Keratinocyte (primary cell): ENCODE results near the gene YPEL1. TPM values are rescaled to one million over a fixed set of nuclear protein-coding genes. Genes with fewer than 3 reads are reported as not detected.
A peak's percentile ranks its signal among the peaks of the same experiment; 100 is the strongest.

Source experiments
- DNase-seq: peaks from one replicate; pipeline ENCODE4 v3.0.0-alpha.2; 2011; ENCODE audit warnings: low read depth, missing footprints, low spot score
- FAIRE-seq: peaks from 2 replicates; lab custom pipeline; 2011; peaks lifted over from hg19 to GRCh38; lab: Jason Lieb, UNC
- H2AFZ ChIP-seq: 2 replicates; pipeline ENCODE4 v1.6.0; 2012; ENCODE audit warnings: low read length, control low read depth, inconsistent platforms; ENCODE audit not compliant: control insufficient read depth
- H3K27ac ChIP-seq: 2 replicates; pipeline ENCODE4 v1.5.1; 2011; ENCODE audit warnings: low read length; ENCODE audit not compliant: control insufficient read depth, insufficient read depth
- H3K27me3 ChIP-seq: 3 replicates; pipeline ENCODE4 v1.6.0; 2011; ENCODE audit warnings: low read length; ENCODE audit not compliant: control insufficient read depth, insufficient read depth; ENCODE audit errors: extremely low read depth
- H3K36me3 ChIP-seq, 2 experiments: 2 replicates in 1 of 2; 3 replicates in 1 of 2; pipeline ENCODE4 v1.5.1; 2011; ENCODE audit warnings: low read length in 2 of 2, mild to moderate bottlenecking in 1 of 2; ENCODE audit not compliant: control insufficient read depth in 2 of 2, insufficient read depth in 2 of 2; ENCODE audit errors: extremely low read depth in 1 of 2
- H3K4me1 ChIP-seq: 3 replicates; pipeline ENCODE4 v1.5.1; 2011; ENCODE audit warnings: low read length; ENCODE audit not compliant: control insufficient read depth, insufficient read depth; ENCODE audit errors: extremely low read depth
- H3K4me2 ChIP-seq: 3 replicates; pipeline ENCODE4 v1.6.0; 2011; ENCODE audit warnings: low read depth, low read length; ENCODE audit not compliant: control insufficient read depth, insufficient read depth; ENCODE audit errors: extremely low read depth
- H3K4me3 ChIP-seq, 3 experiments: fragments of 200-600 bp in 1 of 3; sonication (generic) in 1 of 3; 2 replicates in 2 of 3; 3 replicates in 1 of 3; pipeline ENCODE4 v1.5.1; 2011 to 2016; ENCODE audit warnings: low read length in 3 of 3, mild to moderate bottlenecking in 3 of 3, control low read depth in 2 of 3, inconsistent platforms in 1 of 3, low read depth in 1 of 3, mixed read lengths in 1 of 3, mixed run types in 1 of 3, moderate library complexity in 1 of 3; ENCODE audit not compliant: control insufficient read depth in 2 of 3, insufficient read depth in 2 of 3; ENCODE audit errors: extremely low read depth in 1 of 3
- H3K79me2 ChIP-seq: 2 replicates; pipeline ENCODE4 v1.6.0; 2012; ENCODE audit warnings: low read length; ENCODE audit not compliant: control insufficient read depth, insufficient read depth
- H3K9ac ChIP-seq: 3 replicates; pipeline ENCODE4 v1.6.0; 2011; ENCODE audit warnings: low read length; ENCODE audit not compliant: control insufficient read depth, insufficient read depth; ENCODE audit errors: extremely low read depth
- H3K9me1 ChIP-seq: 3 replicates; pipeline ENCODE4 v1.6.0; 2011; ENCODE audit warnings: low read length; ENCODE audit not compliant: control insufficient read depth, insufficient read depth; ENCODE audit errors: extremely low read depth
- H3K9me3 ChIP-seq: 2 replicates; pipeline ENCODE4 v1.5.1; 2012; ENCODE audit warnings: low read depth, low read length; ENCODE audit not compliant: control insufficient read depth
- H4K20me1 ChIP-seq: 3 replicates; pipeline ENCODE4 v1.6.0; 2011; ENCODE audit warnings: low read length; ENCODE audit not compliant: control insufficient read depth, insufficient read depth; ENCODE audit errors: extremely low read depth
- EZH2 ChIP-seq: IDR thresholded peaks from one replicate; pipeline ENCODE4 v1.6.1; 2012; ENCODE audit warnings: inconsistent platforms, mild to moderate bottlenecking, low read length, moderate library complexity
- dilution Hi-C: fragments of 300-500 bp; cut with MboI; formaldehyde crosslinking; loops from one replicate; pipeline ENCODE4 v1.7.0; 2020; ENCODE audit warnings: low sequenced_read_pairs; ENCODE audit not compliant: extremely low pct_ligation_motif_present
- polyA plus RNA-seq, 5 experiments: library from polyadenylated mRNA; depleted of rRNA in 3 of 5; stranded (reverse) in 3 of 5; stranded (forward) in 1 of 5; unstranded in 1 of 5; fragments of >200 nt; gene quantifications; 1 replicate in 1 of 5; 2 replicates in 3 of 5; 3 replicates in 1 of 5; pipeline versions ENCODE4 v1.2.1 to v1.2.3, GENCODE V29; 2011 to 2012; ENCODE audit warnings: missing spikeins in 2 of 5, low read depth in 1 of 5, low replicate concordance in 1 of 5
- TF ChIP-seq, protein P1 (sequence below), 3 experiments: IDR thresholded peaks in 1 of 3; conservative IDR thresholded peaks in 1 of 3; optimal IDR thresholded peaks in 1 of 3; 2 replicates in 2 of 3; 3 replicates in 1 of 3; pipeline versions ENCODE3 to v1.5.1; 2011; ENCODE audit warnings: low read length in 3 of 3, mild to moderate bottlenecking in 3 of 3, moderate library complexity in 2 of 3, control low read depth in 1 of 3, inconsistent platforms in 1 of 3; ENCODE audit not compliant: insufficient read depth in 2 of 3; ENCODE audit errors: extremely low read depth in 1 of 3

The YPEL1 gene
- polyA plus RNA-seq, 1 donor (not counting 4 experiments of a cell fraction or from before 2014, with no cell fraction given): 0.03 TPM

DNA sequence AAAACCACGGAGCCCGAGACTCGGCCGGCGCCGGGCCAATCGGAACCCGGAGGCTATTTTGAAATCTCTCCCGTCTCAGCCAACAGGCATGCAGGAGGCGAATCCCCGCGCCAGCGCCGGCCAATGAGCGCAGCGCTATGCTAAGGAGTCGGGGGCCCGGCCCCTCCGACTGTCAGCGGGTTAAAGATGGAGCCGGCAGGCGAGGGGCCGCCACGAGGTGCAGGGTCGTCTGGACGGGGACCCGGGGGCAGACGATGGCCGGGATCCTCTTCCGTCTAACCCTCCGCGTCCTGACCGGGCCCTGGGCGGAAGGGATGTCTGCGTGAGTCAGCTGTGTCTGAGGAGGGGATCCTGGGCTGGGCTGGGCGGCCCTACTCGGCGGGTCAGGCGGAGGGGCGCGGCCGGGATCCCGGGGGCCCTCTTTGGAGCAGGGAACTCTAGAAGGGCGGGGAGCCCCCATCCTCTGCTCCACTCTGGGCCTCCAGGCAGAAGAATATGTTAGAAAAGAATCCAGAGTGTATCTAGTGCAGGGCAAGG lies 83.5 kb downstream of the YPEL1 start:
- no peaks in the 10 kb centered on the region for H3K27me3 ChIP-seq
- TF ChIP-seq, protein P1, sequence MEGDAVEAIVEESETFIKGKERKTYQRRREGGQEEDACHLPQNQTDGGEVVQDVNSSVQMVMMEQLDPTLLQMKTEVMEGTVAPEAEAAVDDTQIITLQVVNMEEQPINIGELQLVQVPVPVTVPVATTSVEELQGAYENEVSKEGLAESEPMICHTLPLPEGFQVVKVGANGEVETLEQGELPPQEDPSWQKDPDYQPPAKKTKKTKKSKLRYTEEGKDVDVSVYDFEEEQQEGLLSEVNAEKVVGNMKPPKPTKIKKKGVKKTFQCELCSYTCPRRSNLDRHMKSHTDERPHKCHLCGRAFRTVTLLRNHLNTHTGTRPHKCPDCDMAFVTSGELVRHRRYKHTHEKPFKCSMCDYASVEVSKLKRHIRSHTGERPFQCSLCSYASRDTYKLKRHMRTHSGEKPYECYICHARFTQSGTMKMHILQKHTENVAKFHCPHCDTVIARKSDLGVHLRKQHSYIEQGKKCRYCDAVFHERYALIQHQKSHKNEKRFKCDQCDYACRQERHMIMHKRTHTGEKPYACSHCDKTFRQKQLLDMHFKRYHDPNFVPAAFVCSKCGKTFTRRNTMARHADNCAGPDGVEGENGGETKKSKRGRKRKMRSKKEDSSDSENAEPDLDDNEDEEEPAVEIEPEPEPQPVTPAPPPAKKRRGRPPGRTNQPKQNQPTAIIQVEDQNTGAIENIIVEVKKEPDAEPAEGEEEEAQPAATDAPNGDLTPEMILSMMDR (optimal IDR thresholded peaks at IDR 0.05 in 1 of 3, IDR thresholded peaks at IDR 0.05 in 1 of 3, conservative IDR thresholded peaks at IDR 0.05 in 1 of 3; ENCODE audit: extremely low read depth in 1 of 3, insufficient read depth in 2 of 3, low read length in 3 of 3): no peak
- no peak for TF ChIP-seq EZH2
- no peaks in the 10 kb centered on the region for H3K9me1 ChIP-seq
- H3K4me1 ChIP-seq: peaks cover 10% of the 10 kb centered on the region
- H2AFZ ChIP-seq: peak overlapping the region; percentile 88
- no peak for FAIRE-seq
- H3K79me2 ChIP-seq: peaks cover 1% of the 10 kb centered on the region
- H3K36me3 ChIP-seq: peaks cover 6 to 8% of the 10 kb centered on the region in 2 experiments
- peak overlapping the region; percentile 97 for H3K4me2 ChIP-seq
- H3K4me3 ChIP-seq: peak overlapping the region; percentile 73 to 87 (median 80)
- no peak for DNase-seq
- H4K20me1 ChIP-seq: no peaks in the 10 kb centered on the region
- H3K27ac ChIP-seq: peak overlapping the region; percentile 49
- no peaks in the 10 kb centered on the region for H3K9me3 ChIP-seq
- peak overlapping the region; percentile 72 for H3K9ac ChIP-seq
- dilution Hi-C loops: no loop called here

- Histone ChIP-seq H3K27ac (peak overlapping the region; percentile 49), H3K9me1 (no peaks in the 10 kb centered on the region), H3K27me3 (no peaks in the 10 kb centered on the region), H3K4me2 (peak overlapping the region; percentile 97), H3K9me3 (no peaks in the 10 kb centered on the region), H3K4me3 (peak overlapping the region; percentile 73 to 87 (median 80)), H3K79me2 (peaks cover 2% of the 10 kb centered on the region), H2AFZ (peak overlapping the region; percentile 87), H3K4me1 (peaks cover 10% of the 10 kb centered on the region), H3K36me3 (peaks cover 7 to 11% of the 10 kb centered on the region in 2 experiments), H3K9ac (peak overlapping the region; percentile 72), H4K20me1 (peaks cover under 1% of the 10 kb centered on the region)
- dilution Hi-C loops: no loop called here
- DNase-seq (no peak), FAIRE-seq (no peak)
- TF ChIP-seq EZH2: no peak
- TF ChIP-seq, protein P1 (optimal IDR thresholded peaks at IDR 0.05 in 1 of 3, IDR thresholded peaks at IDR 0.05 in 1 of 3, conservative IDR thresholded peaks at IDR 0.05 in 1 of 3; ENCODE audit: extremely low read depth in 1 of 3, insufficient read depth in 2 of 3, low read length in 3 of 3): no peak
Measured at GRCh38 chr22:21651521-21652009, 84.0 kb downstream of the YPEL1 start.
